ENCODE data around the gene TMEM156.

DNA sequence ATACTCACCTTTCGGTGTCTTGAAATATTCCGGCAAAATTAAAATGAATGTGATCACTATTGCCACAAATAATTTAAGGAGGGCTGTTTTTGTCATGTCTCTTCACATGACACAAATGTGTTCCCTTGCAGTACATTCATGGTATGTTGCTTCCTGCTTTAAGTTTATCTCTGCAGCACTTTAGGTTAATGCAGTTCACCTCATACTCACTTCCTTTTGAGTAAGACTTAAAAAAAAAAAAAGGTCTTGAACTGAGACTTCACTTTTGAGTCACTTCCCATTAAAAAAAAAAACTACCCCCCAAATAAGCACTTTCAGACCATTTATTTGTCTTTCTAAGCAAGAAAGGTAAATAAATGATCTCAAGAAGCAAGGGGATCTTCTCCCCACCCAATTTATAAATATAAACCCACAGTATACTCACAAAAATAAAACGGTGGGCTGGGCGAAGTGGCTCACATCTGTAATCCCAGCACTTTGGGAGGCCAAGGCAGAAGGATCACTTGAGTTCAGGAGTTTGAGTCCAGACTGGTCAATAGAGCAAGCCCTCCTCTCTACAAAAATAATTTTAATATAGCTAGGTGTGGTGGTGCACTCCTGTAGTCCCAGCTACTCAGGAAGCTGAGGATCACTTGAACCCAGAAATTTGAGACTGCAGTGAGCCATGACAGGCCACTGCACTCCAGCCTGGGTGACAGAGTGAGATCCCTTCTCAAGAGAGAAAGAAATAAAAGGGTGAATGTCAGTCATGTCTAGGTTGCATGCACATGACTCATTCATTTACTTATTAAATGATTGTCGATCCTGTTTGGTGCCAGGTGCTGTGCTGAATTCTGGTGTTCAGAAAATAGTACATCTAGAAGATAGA is at the start of gene TMEM156:
- TF ChIP-seq, protein P1, sequence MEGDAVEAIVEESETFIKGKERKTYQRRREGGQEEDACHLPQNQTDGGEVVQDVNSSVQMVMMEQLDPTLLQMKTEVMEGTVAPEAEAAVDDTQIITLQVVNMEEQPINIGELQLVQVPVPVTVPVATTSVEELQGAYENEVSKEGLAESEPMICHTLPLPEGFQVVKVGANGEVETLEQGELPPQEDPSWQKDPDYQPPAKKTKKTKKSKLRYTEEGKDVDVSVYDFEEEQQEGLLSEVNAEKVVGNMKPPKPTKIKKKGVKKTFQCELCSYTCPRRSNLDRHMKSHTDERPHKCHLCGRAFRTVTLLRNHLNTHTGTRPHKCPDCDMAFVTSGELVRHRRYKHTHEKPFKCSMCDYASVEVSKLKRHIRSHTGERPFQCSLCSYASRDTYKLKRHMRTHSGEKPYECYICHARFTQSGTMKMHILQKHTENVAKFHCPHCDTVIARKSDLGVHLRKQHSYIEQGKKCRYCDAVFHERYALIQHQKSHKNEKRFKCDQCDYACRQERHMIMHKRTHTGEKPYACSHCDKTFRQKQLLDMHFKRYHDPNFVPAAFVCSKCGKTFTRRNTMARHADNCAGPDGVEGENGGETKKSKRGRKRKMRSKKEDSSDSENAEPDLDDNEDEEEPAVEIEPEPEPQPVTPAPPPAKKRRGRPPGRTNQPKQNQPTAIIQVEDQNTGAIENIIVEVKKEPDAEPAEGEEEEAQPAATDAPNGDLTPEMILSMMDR (IDR thresholded peaks at IDR 0.05 in 8 of 11, conservative IDR thresholded peaks at IDR 0.05 in 3 of 11), result no peak
- peak; percentile 36 to 81 (median 60) for TF ChIP-seq POLR2A (IDR thresholded peaks at IDR 0.05)
- peak in 1 of 3 donors; percentile 26 for TF ChIP-seq POLR2AphosphoS5 (IDR thresholded peaks at IDR 0.05)

All from spleen (tissue), 7 donors.